ENCODE results near the gene NUMBL.
"Not testable (repeated sequence)": the region's sequence is repeated elsewhere in the genome, so short reads cannot be mapped to it uniquely, and the experiment has no call there.

Gene NUMBL

GRCh38 chr19:40662925-40663694, 27.3 kb downstream of the NUMBL start:
- DNase-seq: peak; percentile 82 to 91 (median 89)

- DNase-seq: no peak
Measured at GRCh38 chr19:40661616-40662015, 28.8 kb downstream of the NUMBL start.

- no peak for DNase-seq
Measured at GRCh38 chr19:40659566-40659965, 30.9 kb downstream of the NUMBL start.

DNA sequence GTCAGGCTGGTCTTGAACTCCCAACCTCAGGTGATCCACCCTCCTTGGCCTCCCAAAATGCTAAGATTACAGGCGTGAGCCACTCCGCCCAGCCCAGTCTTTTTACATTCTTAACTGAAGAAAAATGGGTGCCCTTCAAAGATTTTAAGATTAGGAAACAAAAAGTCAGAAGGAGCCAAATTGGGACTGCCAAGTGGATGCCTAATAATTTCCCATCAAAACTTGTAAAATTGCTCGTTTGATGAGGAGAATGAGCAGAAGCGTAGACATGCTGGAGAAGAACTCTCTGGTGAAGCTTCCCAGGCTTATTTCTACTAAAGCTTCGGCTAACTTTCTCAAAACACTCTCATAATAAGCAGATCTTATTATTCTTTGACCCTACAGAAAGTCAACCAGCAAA, 31.3 kb downstream of the NUMBL start:
- DNase-seq: no peak

- DNase-seq: no peak
Measured at GRCh38 chr19:40658031-40658430, 32.4 kb downstream of the NUMBL start.

- not testable (repeated sequence) for DNase-seq
Measured at GRCh38 chr19:40655684-40656083, 34.8 kb downstream of the NUMBL start.

DNA sequence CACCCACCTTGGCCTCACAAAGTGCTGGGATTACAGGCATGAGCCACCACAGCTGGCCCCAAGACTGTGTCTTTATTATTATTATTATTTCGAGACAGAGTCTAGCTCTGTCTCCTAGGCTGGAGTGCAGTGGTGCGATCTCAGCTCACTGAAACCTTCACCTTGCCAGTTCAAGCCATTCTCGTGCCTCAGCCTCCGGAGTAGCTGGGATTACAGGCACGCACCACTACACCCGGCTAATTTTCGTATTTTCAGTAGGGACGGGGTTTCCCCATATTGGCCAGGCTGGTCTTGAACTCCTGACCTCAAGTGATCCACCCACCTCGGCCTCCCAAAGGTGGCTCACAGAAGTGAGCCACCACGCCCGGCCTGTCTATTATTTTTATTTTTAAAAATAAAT, 38.1 kb downstream of the NUMBL start:
- DNase-seq: not testable (repeated sequence)

DNA sequence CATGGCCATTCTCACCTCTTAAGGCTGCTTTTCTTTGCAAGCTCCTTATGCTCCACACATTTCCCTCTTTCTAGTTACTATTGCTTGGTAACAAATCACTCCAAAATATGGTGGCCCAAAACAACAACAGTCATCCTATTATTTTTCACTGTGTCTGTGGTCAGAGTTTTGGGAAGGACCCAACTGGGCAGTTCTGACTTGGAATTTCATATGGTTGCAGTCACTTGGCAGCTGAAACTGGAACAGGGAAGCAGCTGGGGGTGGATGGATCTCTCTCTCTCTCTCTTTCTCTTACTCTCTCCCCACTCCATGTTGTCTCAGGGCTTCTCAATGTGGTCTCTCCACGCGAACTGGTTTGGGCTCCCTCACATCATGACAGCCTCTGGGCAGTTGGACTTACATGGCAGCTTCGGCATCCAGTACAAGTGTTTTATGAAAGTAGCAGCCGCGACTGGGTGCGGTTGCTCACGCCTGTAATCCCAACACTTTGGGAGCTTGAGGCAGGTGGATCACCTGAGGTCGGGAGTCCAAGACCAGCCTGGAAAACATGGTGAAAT, 39.6 kb downstream of the NUMBL start:
- no peak for DNase-seq

GRCh38 chr19:40649903-40650675, 40.4 kb downstream of the NUMBL start:
- DNase-seq: not testable (repeated sequence)

DNA sequence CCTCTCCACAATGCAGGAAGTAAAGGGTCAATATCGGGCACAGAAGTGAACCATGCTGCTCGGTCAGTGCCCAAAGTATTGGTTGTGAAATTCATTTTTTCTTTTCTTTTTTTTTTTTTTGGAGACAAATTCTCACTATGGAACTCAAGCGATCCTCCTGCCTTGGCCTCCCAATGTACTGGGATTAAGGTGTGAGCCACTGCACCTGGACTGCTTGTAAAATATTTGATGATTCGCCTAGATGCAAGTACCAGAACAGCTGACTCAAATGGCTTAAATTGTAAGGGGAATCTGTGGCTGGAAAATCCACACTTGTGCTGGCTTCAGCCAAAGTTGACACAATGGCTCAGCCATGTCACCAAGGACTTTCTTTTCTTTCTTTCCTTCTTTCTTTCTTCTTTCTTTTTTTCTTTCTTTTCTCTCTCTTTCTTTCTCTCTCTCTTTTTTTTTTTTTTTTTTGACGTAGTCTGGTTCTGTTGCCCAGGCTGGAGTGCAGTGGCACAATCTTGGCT, 43.7 kb downstream of the NUMBL start:
- DNase-seq: no peak

GRCh38 chr19:40642757-40643305, 47.6 kb downstream of the NUMBL start:
- no peak for DNase-seq

GRCh38 chr19:40642051-40642706, 48.3 kb downstream of the NUMBL start:
- DNase-seq: no peak

GRCh38 chr19:40641281-40641680, 49.2 kb downstream of the NUMBL start:
- DNase-seq: no peak

GRCh38 chr19:40640744-40641143, 49.7 kb downstream of the NUMBL start:
- DNase-seq: no peak

- no peak for DNase-seq
Measured at GRCh38 chr19:40639638-40639982, 50.8 kb downstream of the NUMBL start.

- DNase-seq: no peak
Measured at GRCh38 chr19:40638327-40638726, 52.1 kb downstream of the NUMBL start.

DNA sequence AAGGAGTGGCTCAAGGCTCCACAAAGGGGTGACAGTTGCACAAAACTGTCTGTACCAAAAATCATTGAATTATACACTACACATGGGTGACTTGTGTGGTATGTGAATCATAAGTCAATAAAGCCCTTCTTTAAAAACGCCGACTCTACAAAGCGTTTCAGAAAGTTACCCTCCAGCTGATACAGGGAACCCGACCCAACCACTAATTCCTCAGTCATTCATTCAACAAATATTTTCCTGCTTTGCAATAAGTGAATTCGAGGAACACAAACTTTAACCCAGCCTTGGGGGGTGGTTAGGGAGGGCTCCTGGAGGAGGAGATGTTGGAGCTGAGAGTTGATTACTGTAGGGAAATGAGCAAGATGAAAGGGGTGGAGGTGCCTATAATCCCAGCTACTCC, 57.2 kb downstream of the NUMBL start:
- DNase-seq: no peak

GRCh38 chr19:40632311-40633036, 58.0 kb downstream of the NUMBL start:
- no peak for DNase-seq

DNA sequence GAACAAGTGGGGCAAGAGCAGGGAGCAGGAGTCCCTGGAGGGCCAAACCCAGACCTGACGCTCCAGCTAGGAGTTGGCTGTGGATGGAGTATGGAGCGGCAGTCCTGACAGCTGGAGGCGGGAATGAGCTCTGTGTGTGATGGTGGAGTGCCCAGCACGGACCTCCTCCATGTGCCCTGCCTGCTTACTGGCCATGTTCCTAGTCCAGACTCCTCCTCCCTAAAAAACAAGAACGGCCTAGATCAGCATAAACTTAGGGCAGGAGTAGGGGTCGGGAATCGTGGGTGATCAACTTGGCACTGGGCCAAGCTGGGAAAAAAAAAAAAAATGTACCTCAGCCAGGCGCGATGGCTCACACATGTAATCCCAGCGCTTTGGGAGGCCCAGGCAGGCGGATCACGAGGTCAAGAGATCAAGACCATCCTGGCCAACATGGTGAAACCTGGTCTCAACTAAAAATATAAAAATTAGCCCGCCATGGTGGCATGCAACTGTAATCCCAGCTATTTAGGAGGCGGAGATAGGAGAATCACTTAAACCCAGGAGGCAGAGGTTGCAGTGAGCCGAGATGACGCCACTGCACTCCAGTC, 59.8 kb downstream of the NUMBL start:
- no peak for DNase-seq

DNA sequence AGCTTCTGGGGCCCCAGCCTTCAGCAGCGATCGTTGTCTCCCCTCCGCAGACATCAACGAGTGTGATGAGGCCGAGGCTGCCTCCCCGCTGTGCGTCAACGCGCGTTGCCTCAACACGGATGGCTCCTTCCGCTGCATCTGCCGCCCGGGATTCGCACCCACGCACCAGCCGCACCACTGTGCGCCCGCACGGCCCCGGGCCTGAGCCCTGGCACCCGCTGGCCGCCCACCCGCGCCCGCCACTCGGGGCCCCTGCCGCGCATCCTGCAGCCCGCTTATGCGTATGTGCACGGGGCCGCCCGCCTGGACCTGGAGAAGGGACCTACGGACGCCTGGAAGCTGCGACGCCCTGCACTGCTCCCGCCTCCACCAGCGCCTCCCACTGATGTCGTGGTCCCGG, 61.1 kb downstream of the NUMBL start:
- DNase-seq: no peak

DNA sequence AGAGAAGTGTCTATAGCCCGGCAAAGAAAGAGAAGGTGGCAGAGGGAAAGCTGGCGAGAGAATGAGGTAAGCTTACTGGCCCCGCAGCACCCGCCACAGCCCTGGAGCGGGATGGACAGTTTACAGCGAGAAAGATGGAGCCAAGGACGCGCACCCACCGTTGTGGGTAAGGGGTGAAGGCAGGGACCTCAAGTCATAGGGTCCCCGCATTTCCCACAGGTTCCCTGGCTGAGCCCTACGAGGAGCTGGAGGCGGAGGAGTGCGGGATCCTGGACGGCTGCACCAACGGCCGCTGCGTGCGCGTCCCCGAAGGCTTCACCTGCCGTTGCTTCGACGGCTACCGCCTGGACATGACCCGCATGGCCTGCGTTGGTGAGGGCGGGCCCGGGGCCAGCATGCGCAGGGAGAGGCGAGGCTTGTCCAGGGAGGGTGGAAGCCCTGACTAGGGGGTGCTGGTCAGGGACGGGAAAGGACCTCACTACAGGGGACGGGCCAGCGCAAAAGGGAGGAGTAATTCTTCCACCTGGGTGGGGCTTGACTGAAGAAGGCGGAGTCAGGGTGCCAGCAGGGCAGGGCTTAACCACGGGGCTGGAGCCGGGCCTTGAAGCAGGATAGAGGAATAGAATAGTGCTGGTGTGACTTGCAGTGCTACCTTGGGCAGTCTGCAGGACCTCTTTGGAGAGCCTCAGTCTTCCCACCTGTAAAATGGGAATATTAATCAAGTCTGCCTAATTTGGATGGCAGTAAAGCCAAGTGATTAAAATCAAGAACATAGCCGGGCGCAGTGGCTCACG, 62.8 kb downstream of the NUMBL start:
- no peak for DNase-seq

Measured in T-helper 1 cell (primary cell).